ENCODE data around the gene SPOCK1. TPM values are rescaled to one million over a fixed set of nuclear protein-coding genes. Genes with fewer than 3 reads are reported as not detected.

The SPOCK1 gene
- total RNA-seq, 1 experiment from 2014 or later: 0.27 TPM

GRCh38 chr5:137370096-137371071, 128.7 kb downstream of the SPOCK1 start:
- ChIA-PET CTCF (no interaction called here), POLR2A (no interaction called here), RAD21 (ENCODE audit: low non-redundant PET in 1 of 2, low total read pairs in 2 of 2, uncharacterized antibody in 2 of 2, unreplicated experiment in 2 of 2) (no interaction called here)
- no peak overlapping the region for H3K4me2 ChIP-seq (ENCODE audit: low read length)
- H3K4me3 ChIP-seq (replicated peaks in 1 of 2; ENCODE audit: low read depth in 1 of 2, low read length in 2 of 2): no peak overlapping the region
- no peaks in the 10 kb centered on the region for H3K9me2 ChIP-seq (ENCODE audit: insufficient read depth)
- no peak for ATAC-seq
- peaks cover 59% of the 10 kb centered on the region for H3K27me3 ChIP-seq (ENCODE audit: insufficient read depth, low read length)
- H3K9me3 ChIP-seq (ENCODE audit: control insufficient read depth in 1 of 2, insufficient read depth in 1 of 2, low read depth in 1 of 2, low read length in 2 of 2): no peaks in the 10 kb centered on the region
- no peak overlapping the region for H3K27ac ChIP-seq (ENCODE audit: low read depth, low read length)
- no peak overlapping the region for H3K9ac ChIP-seq (ENCODE audit: low read length)
- BruUV-seq (replicated peaks): no TSS peak
- H4K20me1 ChIP-seq (ENCODE audit: insufficient read depth): no peaks in the 10 kb centered on the region
- intact Hi-C loops (cut with micrococcal nuclease): no loop called here
- H3K79me2 ChIP-seq (ENCODE audit: insufficient read depth, low read length): no peaks in the 10 kb centered on the region
- TF ChIP-seq REST (IDR thresholded peaks at IDR 0.05; ENCODE audit: low read depth) (no peak), POLR2A (IDR thresholded peaks at IDR 0.05; ENCODE audit: borderline replicate concordance, extremely low read depth, insufficient read depth, insufficient read length) (no peak), RAD21 (IDR thresholded peaks at IDR 0.05; ENCODE audit: low read depth) (no peak), EGR1 (IDR thresholded peaks at IDR 0.05; ENCODE audit: low read depth) (no peak), ZFX (IDR thresholded peaks at IDR 0.05) (no peak), POLR2AphosphoS5 (IDR thresholded peaks at IDR 0.05; ENCODE audit: low read depth, low read length) (no peak), SIN3A (IDR thresholded peaks at IDR 0.05; ENCODE audit: low read depth) (no peak), CEBPB (IDR thresholded peaks at IDR 0.05; ENCODE audit: low read depth) (no peak), EZH2phosphoT487 (IDR thresholded peaks at IDR 0.05; ENCODE audit: borderline replicate concordance) (no peak), FOSL1 (IDR thresholded peaks at IDR 0.05; ENCODE audit: low read depth) (no peak), SP1 (IDR thresholded peaks at IDR 0.05; ENCODE audit: low read depth) (no peak), ZNF274 (IDR thresholded peaks at IDR 0.05; ENCODE audit: low read depth, low read length) (no peak), MAX (IDR thresholded peaks at IDR 0.05) (no peak)
- no peaks in the 10 kb centered on the region for H3K36me3 ChIP-seq (ENCODE audit: control insufficient read depth in 1 of 2, insufficient read depth in 2 of 2, low read length in 2 of 2)
- no peaks in the 10 kb centered on the region for H3K4me1 ChIP-seq (ENCODE audit: control insufficient read depth in 1 of 2, insufficient read depth in 2 of 2, low read length in 2 of 2)
- no peak overlapping the region for H2AFZ ChIP-seq (ENCODE audit: low read depth, low read length, poor library complexity, severe bottlenecking)
- no peak for DNase-seq (ENCODE audit: low read depth, low spot score)

Data from HCT116 (cell line).